ENCODE data around the gene TMPRSS11E. TPM values are rescaled to one million over a fixed set of nuclear protein-coding genes. Genes with fewer than 3 reads are reported as not detected.
"Not testable (repeated sequence)": the region's sequence is repeated elsewhere in the genome, so short reads cannot be mapped to it uniquely, and the experiment has no call there.

The TMPRSS11E gene
- polyA plus RNA-seq, 2 donors, result 227 to 455 TPM

DNA sequence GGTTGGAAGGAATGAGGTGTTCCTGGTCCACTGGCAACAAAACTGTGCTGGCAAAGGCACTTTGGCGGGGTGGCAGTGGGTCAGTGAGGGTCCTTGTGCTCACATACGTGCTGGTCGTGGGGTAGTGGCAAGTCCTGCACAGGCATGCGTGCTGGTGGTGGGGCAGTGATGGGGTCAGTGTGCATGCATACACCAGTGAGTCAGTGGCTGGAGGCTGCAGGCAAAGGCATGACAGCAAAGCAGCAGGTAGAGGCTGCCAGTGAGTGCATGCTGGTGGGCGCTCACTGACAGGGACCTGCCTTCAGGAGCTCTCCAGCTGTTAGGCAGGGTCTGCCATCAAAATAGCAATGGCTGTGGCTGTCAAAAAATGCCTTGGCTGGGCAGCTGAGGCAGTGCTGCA, 42.1 kb downstream of the TMPRSS11E start:
- Histone ChIP-seq H3K9me3 (ENCODE audit: control insufficient read depth in 2 of 2, insufficient read depth in 1 of 2, low read depth in 1 of 2, low read length in 1 of 2) (no peaks in the 10 kb centered on the region), H3K36me3 (ENCODE audit: control insufficient read depth in 2 of 2, insufficient read depth in 2 of 2, low read length in 1 of 2) (peaks cover 0 to 6% of the 10 kb centered on the region in 2 donors), H3K4me3 (ENCODE audit: low read depth in 1 of 2, low read length in 2 of 2) (no peak overlapping the region), H3K27ac (ENCODE audit: low read depth in 2 of 2, low read length in 1 of 2) (no peak overlapping the region), H3K4me1 (ENCODE audit: control insufficient read depth in 2 of 2, insufficient read depth in 2 of 2, low read length in 1 of 2) (no peaks in the 10 kb centered on the region), H3K27me3 (ENCODE audit: control insufficient read depth in 1 of 2, insufficient read depth in 2 of 2, low read length in 2 of 2) (no peaks in the 10 kb centered on the region)
- 64 to 75% methylated on average over 5 of the region's 5 CpGs for WGBS, 2 donors

GRCh38 chr4:68490826-68491457, 43.7 kb downstream of the TMPRSS11E start:
- WGBS, 2 donors, result 89 to 90% methylated on average over 6 of the region's 6 CpGs
- Histone ChIP-seq H3K27ac (ENCODE audit: low read depth in 2 of 2, low read length in 1 of 2) (no peak overlapping the region), H3K9me3 (ENCODE audit: control insufficient read depth in 2 of 2, insufficient read depth in 1 of 2, low read depth in 1 of 2, low read length in 1 of 2) (no peaks in the 10 kb centered on the region), H3K36me3 (ENCODE audit: control insufficient read depth in 2 of 2, insufficient read depth in 2 of 2, low read length in 1 of 2) (peaks cover 0 to 6% of the 10 kb centered on the region in 2 donors), H3K4me3 (ENCODE audit: low read depth in 1 of 2, low read length in 2 of 2) (no peak overlapping the region), H3K27me3 (ENCODE audit: control insufficient read depth in 1 of 2, insufficient read depth in 2 of 2, low read length in 2 of 2) (no peaks in the 10 kb centered on the region), H3K4me1 (ENCODE audit: control insufficient read depth in 2 of 2, insufficient read depth in 2 of 2, low read length in 1 of 2) (no peaks in the 10 kb centered on the region)

GRCh38 chr4:68494688-68495087, 47.4 kb downstream of the TMPRSS11E start:
- no peaks in the 10 kb centered on the region for H3K4me1 ChIP-seq (ENCODE audit: control insufficient read depth in 2 of 2, insufficient read depth in 2 of 2, low read length in 1 of 2)
- WGBS, 2 donors, result 8 to 10% methylated on average over 1 of the region's 1 CpG

DNA sequence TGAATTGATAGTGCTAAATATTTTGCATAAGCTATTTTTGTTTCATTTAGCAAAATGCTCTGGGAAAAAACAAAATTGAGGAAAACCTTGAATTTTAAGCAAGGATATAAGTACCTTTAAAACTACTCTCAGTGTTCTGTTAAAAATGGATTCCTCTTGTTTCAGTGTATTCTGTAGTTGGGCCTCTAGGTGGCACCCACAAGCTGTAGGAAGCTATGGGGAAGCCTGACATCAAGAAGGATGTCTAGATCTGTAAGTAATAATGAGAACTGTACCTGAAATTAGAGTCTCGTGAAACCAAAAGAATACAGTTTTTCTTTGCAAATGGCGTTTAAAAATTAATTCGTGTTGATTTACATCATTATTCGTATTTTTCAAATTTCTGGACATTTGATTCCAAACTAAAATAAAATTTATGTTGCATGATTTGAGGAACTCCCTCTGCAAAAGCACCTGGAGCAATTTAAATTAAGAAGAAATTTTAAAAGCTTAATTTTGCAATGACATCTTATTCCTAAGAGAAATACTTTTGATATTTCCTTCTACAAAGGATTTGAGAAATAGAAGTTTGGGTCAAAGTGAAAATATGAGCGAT, 51.2 kb downstream of the TMPRSS11E start:
- Histone ChIP-seq H3K9me3 (ENCODE audit: control insufficient read depth in 2 of 2, insufficient read depth in 1 of 2, low read depth in 1 of 2, low read length in 1 of 2) (no peaks in the 10 kb centered on the region), H3K27me3 (ENCODE audit: control insufficient read depth in 1 of 2, insufficient read depth in 2 of 2, low read length in 2 of 2) (no peaks in the 10 kb centered on the region), H3K4me1 (ENCODE audit: control insufficient read depth in 2 of 2, insufficient read depth in 2 of 2, low read length in 1 of 2) (no peaks in the 10 kb centered on the region), H3K27ac (ENCODE audit: low read depth in 2 of 2, low read length in 1 of 2) (no peak overlapping the region), H3K4me3 (ENCODE audit: low read depth in 1 of 2, low read length in 2 of 2) (no peak overlapping the region), H3K36me3 (ENCODE audit: control insufficient read depth in 2 of 2, insufficient read depth in 2 of 2, low read length in 1 of 2) (no peaks in the 10 kb centered on the region)
- 17 to 18% methylated on average over 5 of the region's 5 CpGs for WGBS, 2 donors

More at GRCh38 chr4:68494688-68495087, 47.4 kb downstream of the TMPRSS11E start:
- H3K27me3 ChIP-seq (ENCODE audit: control insufficient read depth in 1 of 2, insufficient read depth in 2 of 2, low read length in 2 of 2), result no peaks in the 10 kb centered on the region
- H3K36me3 ChIP-seq (ENCODE audit: control insufficient read depth in 2 of 2, insufficient read depth in 2 of 2, low read length in 1 of 2), result no peaks in the 10 kb centered on the region
- no peak overlapping the region for H3K27ac ChIP-seq (ENCODE audit: low read depth in 2 of 2, low read length in 1 of 2)
- H3K9me3 ChIP-seq (ENCODE audit: control insufficient read depth in 2 of 2, insufficient read depth in 1 of 2, low read depth in 1 of 2, low read length in 1 of 2), result no peaks in the 10 kb centered on the region
- no peak overlapping the region for H3K4me3 ChIP-seq (ENCODE audit: low read depth in 1 of 2, low read length in 2 of 2)

- Histone ChIP-seq H3K27me3 (ENCODE audit: control insufficient read depth in 1 of 2, insufficient read depth in 2 of 2, low read length in 2 of 2) (no peaks in the 10 kb centered on the region), H3K36me3 (ENCODE audit: control insufficient read depth in 2 of 2, insufficient read depth in 2 of 2, low read length in 1 of 2) (no peaks in the 10 kb centered on the region), H3K27ac (ENCODE audit: low read depth in 2 of 2, low read length in 1 of 2) (no peak overlapping the region), H3K9me3 (ENCODE audit: control insufficient read depth in 2 of 2, insufficient read depth in 1 of 2, low read depth in 1 of 2, low read length in 1 of 2) (no peaks in the 10 kb centered on the region), H3K4me1 (ENCODE audit: control insufficient read depth in 2 of 2, insufficient read depth in 2 of 2, low read length in 1 of 2) (no peaks in the 10 kb centered on the region), H3K4me3 (ENCODE audit: low read depth in 1 of 2, low read length in 2 of 2) (no peak overlapping the region)
- WGBS, 2 donors, result 54 to 75% methylated on average over 4 of the region's 4 CpGs
Observed at GRCh38 chr4:68499021-68499420, 51.8 kb downstream of the TMPRSS11E start.

- H3K9me3 ChIP-seq (ENCODE audit: control insufficient read depth in 2 of 2, insufficient read depth in 1 of 2, low read depth in 1 of 2, low read length in 1 of 2); H3K4me3 ChIP-seq (ENCODE audit: low read depth in 1 of 2, low read length in 2 of 2); H3K27me3 ChIP-seq (ENCODE audit: control insufficient read depth in 1 of 2, insufficient read depth in 2 of 2, low read length in 2 of 2); H3K27ac ChIP-seq (ENCODE audit: low read depth in 2 of 2, low read length in 1 of 2); H3K36me3 ChIP-seq (ENCODE audit: control insufficient read depth in 2 of 2, insufficient read depth in 2 of 2, low read length in 1 of 2); H3K4me1 ChIP-seq (ENCODE audit: control insufficient read depth in 2 of 2, insufficient read depth in 2 of 2, low read length in 1 of 2): not testable (repeated sequence)
- 81 to 93% methylated on average over 4 of the region's 4 CpGs for WGBS, 2 donors
Observed at GRCh38 chr4:68503462-68503861, 56.2 kb downstream of the TMPRSS11E start.

- not testable (repeated sequence) for H3K27ac ChIP-seq (ENCODE audit: low read depth in 2 of 2, low read length in 1 of 2); H3K36me3 ChIP-seq (ENCODE audit: control insufficient read depth in 2 of 2, insufficient read depth in 2 of 2, low read length in 1 of 2); H3K27me3 ChIP-seq (ENCODE audit: control insufficient read depth in 1 of 2, insufficient read depth in 2 of 2, low read length in 2 of 2); H3K4me1 ChIP-seq (ENCODE audit: control insufficient read depth in 2 of 2, insufficient read depth in 2 of 2, low read length in 1 of 2); H3K9me3 ChIP-seq (ENCODE audit: control insufficient read depth in 2 of 2, insufficient read depth in 1 of 2, low read depth in 1 of 2, low read length in 1 of 2); H3K4me3 ChIP-seq (ENCODE audit: low read depth in 1 of 2, low read length in 2 of 2)
- WGBS, 2 donors, result 91 to 92% methylated on average over 4 of the region's 4 CpGs
Observed at GRCh38 chr4:68504836-68505235, 57.6 kb downstream of the TMPRSS11E start.

GRCh38 chr4:68505452-68505851, 58.2 kb downstream of the TMPRSS11E start:
- not testable (repeated sequence) for H3K4me3 ChIP-seq (ENCODE audit: low read depth in 1 of 2, low read length in 2 of 2); H3K9me3 ChIP-seq (ENCODE audit: control insufficient read depth in 2 of 2, insufficient read depth in 1 of 2, low read depth in 1 of 2, low read length in 1 of 2); H3K27me3 ChIP-seq (ENCODE audit: control insufficient read depth in 1 of 2, insufficient read depth in 2 of 2, low read length in 2 of 2); H3K4me1 ChIP-seq (ENCODE audit: control insufficient read depth in 2 of 2, insufficient read depth in 2 of 2, low read length in 1 of 2); H3K36me3 ChIP-seq (ENCODE audit: control insufficient read depth in 2 of 2, insufficient read depth in 2 of 2, low read length in 1 of 2); H3K27ac ChIP-seq (ENCODE audit: low read depth in 2 of 2, low read length in 1 of 2)
- WGBS, 2 donors, result 86 to 96% methylated on average over 1 of the region's 1 CpG

DNA sequence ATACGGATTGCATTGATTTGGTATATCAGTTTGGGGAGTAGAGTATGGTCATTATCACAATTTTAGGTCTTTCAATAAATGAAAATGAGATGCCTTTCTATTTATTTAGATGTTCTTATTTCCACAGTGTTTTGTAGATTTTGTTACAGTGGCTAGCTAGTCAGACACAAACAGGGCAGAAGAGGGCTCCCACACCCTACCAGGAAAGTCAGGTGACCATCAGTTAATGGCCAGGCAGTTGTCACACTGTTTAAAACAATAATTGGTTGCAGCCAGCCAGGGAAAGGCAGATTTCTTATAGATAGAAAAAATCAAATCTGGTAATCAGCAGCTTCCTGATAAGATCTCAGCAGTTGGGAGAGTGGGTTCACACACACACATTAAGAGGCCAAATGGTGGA, 71.6 kb downstream of the TMPRSS11E start:
- H3K4me3 ChIP-seq (ENCODE audit: low read depth in 1 of 2, low read length in 2 of 2), result no peak overlapping the region
- no peaks in the 10 kb centered on the region for H3K4me1 ChIP-seq (ENCODE audit: control insufficient read depth in 2 of 2, insufficient read depth in 2 of 2, low read length in 1 of 2)
- WGBS, 2 donors, result 83% methylated on average over 1 of the region's 1 CpG; no CpG with 5 or more reads in 1 of the 2 donors
- no peak overlapping the region for H3K27ac ChIP-seq (ENCODE audit: low read depth in 2 of 2, low read length in 1 of 2)
- no peaks in the 10 kb centered on the region for H3K27me3 ChIP-seq (ENCODE audit: control insufficient read depth in 1 of 2, insufficient read depth in 2 of 2, low read length in 2 of 2)
- no peaks in the 10 kb centered on the region for H3K36me3 ChIP-seq (ENCODE audit: control insufficient read depth in 2 of 2, insufficient read depth in 2 of 2, low read length in 1 of 2)
- no peaks in the 10 kb centered on the region for H3K9me3 ChIP-seq (ENCODE audit: control insufficient read depth in 2 of 2, insufficient read depth in 1 of 2, low read depth in 1 of 2, low read length in 1 of 2)

DNA sequence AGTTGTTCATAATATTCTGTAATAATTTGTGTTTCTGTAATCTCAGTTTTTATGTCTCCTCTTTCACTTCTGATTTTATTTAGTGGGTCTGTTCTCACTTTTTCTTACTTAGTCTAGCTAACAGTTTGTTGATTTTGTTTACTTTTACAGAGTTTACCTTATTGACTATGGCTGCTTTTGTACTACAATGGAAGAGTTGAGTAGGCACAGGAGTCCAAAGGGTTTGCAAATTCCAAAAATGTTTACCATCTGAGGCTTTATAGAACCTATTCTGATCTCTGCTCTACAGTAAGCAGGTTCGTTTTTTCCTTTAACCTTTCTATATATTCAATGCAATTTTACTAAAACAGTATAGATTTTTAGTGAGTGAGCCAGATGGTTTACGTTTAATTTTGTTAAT, 73.7 kb downstream of the TMPRSS11E start:
- H3K9me3 ChIP-seq (ENCODE audit: control insufficient read depth in 2 of 2, insufficient read depth in 1 of 2, low read depth in 1 of 2, low read length in 1 of 2), result no peaks in the 10 kb centered on the region
- H3K4me1 ChIP-seq (ENCODE audit: control insufficient read depth in 2 of 2, insufficient read depth in 2 of 2, low read length in 1 of 2), result no peaks in the 10 kb centered on the region
- 56% methylated on average over 2 of the region's 2 CpGs; no CpG with 5 or more reads in 1 of the 2 donors for WGBS, 2 donors
- no peaks in the 10 kb centered on the region for H3K36me3 ChIP-seq (ENCODE audit: control insufficient read depth in 2 of 2, insufficient read depth in 2 of 2, low read length in 1 of 2)
- no peak overlapping the region for H3K4me3 ChIP-seq (ENCODE audit: low read depth in 1 of 2, low read length in 2 of 2)
- no peaks in the 10 kb centered on the region for H3K27me3 ChIP-seq (ENCODE audit: control insufficient read depth in 1 of 2, insufficient read depth in 2 of 2, low read length in 2 of 2)
- H3K27ac ChIP-seq (ENCODE audit: low read depth in 2 of 2, low read length in 1 of 2), result no peak overlapping the region

Measured in esophagus (tissue), 2 donors.